ENCODE data around the gene ITIH1. TPM values are rescaled to one million over a fixed set of nuclear protein-coding genes. Genes with fewer than 3 reads are reported as not detected.
A peak's percentile ranks its signal among the peaks of the same experiment; 100 is the strongest.
"Not testable (repeated sequence)": the region's sequence is repeated elsewhere in the genome, so short reads cannot be mapped to it uniquely, and the experiment has no call there.

The ITIH1 gene, protein sequence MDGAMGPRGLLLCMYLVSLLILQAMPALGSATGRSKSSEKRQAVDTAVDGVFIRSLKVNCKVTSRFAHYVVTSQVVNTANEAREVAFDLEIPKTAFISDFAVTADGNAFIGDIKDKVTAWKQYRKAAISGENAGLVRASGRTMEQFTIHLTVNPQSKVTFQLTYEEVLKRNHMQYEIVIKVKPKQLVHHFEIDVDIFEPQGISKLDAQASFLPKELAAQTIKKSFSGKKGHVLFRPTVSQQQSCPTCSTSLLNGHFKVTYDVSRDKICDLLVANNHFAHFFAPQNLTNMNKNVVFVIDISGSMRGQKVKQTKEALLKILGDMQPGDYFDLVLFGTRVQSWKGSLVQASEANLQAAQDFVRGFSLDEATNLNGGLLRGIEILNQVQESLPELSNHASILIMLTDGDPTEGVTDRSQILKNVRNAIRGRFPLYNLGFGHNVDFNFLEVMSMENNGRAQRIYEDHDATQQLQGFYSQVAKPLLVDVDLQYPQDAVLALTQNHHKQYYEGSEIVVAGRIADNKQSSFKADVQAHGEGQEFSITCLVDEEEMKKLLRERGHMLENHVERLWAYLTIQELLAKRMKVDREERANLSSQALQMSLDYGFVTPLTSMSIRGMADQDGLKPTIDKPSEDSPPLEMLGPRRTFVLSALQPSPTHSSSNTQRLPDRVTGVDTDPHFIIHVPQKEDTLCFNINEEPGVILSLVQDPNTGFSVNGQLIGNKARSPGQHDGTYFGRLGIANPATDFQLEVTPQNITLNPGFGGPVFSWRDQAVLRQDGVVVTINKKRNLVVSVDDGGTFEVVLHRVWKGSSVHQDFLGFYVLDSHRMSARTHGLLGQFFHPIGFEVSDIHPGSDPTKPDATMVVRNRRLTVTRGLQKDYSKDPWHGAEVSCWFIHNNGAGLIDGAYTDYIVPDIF
- total RNA-seq = under 1 TPM in 1 of 4 donors, not detected in 3; 0.39 TPM

DNA sequence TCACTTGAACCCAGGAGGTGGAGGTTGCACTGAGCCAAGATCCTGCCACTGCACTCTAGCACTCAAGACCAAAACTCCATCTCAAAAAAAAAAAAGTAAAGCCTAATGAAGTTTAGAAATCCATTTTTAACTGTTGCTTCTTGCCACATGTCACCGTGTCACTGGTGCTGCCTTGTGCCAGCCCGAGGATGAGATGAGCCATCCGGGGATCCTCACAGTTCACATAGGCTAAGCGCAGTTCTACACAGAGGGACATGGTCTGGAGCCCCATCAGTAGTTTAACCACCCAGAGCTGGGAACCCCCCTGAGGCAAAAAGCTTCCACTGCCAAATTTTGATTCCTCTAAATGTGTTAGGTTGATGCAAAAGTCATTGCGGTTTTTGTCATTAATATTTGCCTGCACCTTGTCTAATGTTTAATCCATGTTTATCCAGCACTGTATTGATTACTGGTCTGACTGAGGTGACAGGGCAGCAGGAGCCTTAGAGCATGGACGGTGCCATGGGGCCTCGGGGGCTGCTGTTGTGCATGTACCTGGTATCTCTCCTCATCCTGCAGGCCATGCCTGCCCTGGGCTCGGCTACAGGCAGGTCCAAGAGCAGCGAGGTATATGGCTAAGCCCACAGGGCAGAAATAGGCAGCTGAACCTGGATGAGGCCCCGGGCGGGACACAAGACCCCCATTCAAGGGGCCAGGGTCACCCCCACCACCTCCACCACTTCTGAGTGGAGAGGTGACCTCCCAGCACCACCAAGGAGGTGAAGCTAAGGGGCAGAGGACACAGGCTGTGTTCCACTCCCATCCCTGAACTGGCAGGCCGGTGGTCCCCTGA lies at the start of gene ITIH1:
ITIH1 (plus strand) TSS at position 473 of the 832 bp plus-strand sequence; CDS start at position 490, 17 bp downstream.
- DNase-seq (ENCODE audit: low spot score in 2 of 2) = peak in 1 of 2 donors; percentile 74
- WGBS, 2 donors = 88 to 93% methylated on average over 12 of the region's 12 CpGs

DNA sequence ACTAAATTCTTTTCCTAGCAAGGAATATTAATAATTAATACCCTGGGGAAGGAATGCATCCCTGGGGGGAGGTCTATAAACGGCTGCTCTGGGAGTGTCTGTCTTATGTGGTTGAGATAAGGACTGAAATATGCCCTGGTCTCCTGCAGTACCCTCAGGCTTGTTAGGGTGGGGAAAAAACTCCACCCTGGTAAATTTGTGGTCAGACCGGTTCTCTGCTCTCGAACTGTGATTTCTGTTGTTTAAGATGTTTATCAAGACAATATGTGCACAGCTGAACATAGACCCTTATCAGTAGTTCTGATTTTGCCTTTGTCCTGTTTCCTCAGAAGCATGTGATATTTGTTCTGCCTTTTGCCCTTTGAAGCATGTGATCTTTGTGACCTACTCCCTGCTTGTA lies 48.6 kb upstream of the ITIH1 start:
- DNase-seq (ENCODE audit: low spot score in 2 of 2); H3K4me3 ChIP-seq (ENCODE audit: low read depth, poor library complexity, severe bottlenecking); intact Hi-C loops (cut with DNase I; ENCODE audit: low total_unique reads): not testable (repeated sequence)
- WGBS, 2 donors = 56 to 58% methylated on average over 3 of the region's 3 CpGs

More for the DNA sequence above, at the start of gene ITIH1:
- no peak within 1 kb of the TSS for H3K4me3 ChIP-seq (ENCODE audit: low read depth, poor library complexity, severe bottlenecking)
- intact Hi-C loops (cut with DNase I; ENCODE audit: low total_unique reads) = no loop called here
- TF ChIP-seq, protein P1, sequence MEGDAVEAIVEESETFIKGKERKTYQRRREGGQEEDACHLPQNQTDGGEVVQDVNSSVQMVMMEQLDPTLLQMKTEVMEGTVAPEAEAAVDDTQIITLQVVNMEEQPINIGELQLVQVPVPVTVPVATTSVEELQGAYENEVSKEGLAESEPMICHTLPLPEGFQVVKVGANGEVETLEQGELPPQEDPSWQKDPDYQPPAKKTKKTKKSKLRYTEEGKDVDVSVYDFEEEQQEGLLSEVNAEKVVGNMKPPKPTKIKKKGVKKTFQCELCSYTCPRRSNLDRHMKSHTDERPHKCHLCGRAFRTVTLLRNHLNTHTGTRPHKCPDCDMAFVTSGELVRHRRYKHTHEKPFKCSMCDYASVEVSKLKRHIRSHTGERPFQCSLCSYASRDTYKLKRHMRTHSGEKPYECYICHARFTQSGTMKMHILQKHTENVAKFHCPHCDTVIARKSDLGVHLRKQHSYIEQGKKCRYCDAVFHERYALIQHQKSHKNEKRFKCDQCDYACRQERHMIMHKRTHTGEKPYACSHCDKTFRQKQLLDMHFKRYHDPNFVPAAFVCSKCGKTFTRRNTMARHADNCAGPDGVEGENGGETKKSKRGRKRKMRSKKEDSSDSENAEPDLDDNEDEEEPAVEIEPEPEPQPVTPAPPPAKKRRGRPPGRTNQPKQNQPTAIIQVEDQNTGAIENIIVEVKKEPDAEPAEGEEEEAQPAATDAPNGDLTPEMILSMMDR (IDR thresholded peaks at IDR 0.05) = no peak
- TF ChIP-seq POLR2A (IDR thresholded peaks at IDR 0.05) = no peak

DNA sequence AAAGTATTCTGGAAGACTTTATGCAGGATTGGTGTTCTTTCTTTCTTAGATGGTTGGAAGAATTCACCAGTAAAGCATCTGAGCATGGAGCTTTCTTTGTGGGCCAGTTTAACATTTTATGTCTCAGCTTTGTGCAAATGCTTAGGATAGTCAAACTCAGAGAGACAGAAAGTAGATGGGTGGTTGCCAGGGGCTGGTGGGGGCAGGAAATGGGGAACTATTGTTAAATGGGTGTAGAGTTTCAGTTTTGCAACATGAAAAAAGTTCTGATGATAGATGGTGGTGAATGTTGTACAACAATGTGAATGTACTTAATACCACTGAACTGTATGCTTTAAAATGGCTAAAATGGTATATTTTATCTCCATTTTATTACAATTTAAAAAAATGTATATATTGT lies 46.7 kb upstream of the ITIH1 start:
- intact Hi-C loops (cut with DNase I; ENCODE audit: low total_unique reads) = no loop called here
- no peak overlapping the region for H3K4me3 ChIP-seq (ENCODE audit: low read depth, poor library complexity, severe bottlenecking)
- no peak for DNase-seq (ENCODE audit: low spot score in 2 of 2)
- TF ChIP-seq POLR2A (IDR thresholded peaks at IDR 0.05) = no peak
- TF ChIP-seq, protein P1 (IDR thresholded peaks at IDR 0.05) = no peak

DNA sequence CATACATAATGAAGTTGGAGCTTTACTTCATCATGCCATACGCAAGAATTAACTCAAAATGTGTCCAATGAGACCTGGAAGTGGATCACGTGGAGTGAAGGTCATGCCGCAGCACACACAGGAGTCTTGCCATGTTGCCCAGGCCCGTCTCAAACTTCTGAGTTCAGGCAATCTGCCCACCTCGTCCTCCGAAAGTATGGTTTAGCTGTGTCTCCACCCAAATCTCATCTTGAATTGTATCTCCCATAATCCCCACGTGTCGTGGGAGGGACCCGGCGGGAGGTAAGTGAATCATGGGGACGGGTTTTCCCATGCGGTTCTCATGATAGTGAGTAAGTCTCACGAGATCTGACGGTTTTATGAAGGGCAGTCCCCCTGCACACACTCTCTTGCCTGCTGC lies 45.8 kb upstream of the ITIH1 start:
- no peak for TF ChIP-seq POLR2A (IDR thresholded peaks at IDR 0.05)
- TF ChIP-seq, protein P1 (IDR thresholded peaks at IDR 0.05) = no peak
- intact Hi-C loops (cut with DNase I; ENCODE audit: low total_unique reads) = no loop called here
- H3K4me3 ChIP-seq (ENCODE audit: low read depth, poor library complexity, severe bottlenecking) = no peak overlapping the region
- DNase-seq (ENCODE audit: low spot score in 2 of 2) = no peak
- 93 to 97% methylated on average over 14 of the region's 14 CpGs for WGBS, 2 donors

DNA sequence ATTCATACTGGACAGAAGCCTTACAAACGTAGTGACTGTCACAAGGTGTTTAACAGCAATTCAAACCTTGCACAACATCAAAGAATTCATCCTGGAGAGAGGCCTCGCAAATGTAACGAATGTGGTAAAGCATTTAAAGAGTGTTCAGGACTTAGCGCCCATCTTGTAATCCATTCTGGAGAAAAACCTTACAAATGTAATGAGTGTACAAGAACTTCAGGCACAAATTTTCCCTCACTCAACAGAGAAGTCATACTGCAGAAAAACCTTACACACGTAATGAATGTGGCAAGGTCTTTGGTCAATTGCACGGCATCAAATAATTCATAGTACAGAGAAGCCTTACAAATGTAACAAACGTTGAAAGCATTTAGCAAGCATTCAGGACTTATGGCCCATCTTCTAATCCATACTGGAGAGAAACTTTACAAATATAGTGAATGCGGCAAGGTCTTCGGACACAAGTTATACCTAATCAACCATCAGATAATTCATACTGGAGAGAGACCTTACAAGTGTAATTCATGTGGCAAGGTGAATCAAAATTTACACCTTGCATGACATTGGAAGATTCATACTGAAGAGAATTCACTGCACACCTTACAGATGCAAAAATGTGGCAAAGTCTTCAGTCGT lies 44.0 kb upstream of the ITIH1 start:
- intact Hi-C loops (cut with DNase I; ENCODE audit: low total_unique reads) = no loop called here
- TF ChIP-seq POLR2A (IDR thresholded peaks at IDR 0.05) = no peak
- TF ChIP-seq, protein P1 (IDR thresholded peaks at IDR 0.05) = no peak
- H3K4me3 ChIP-seq (ENCODE audit: low read depth, poor library complexity, severe bottlenecking) = no peak overlapping the region
- DNase-seq (ENCODE audit: low spot score in 2 of 2) = no peak
- 95 to 97% methylated on average over 10 of the region's 10 CpGs for WGBS, 2 donors
